K562 (cell line): ENCODE data around the gene EWSR1. TPM values are rescaled to one million over a fixed set of nuclear protein-coding genes. Genes with fewer than 3 reads are reported as not detected.
A peak's percentile ranks its signal among the peaks of the same experiment; 100 is the strongest.

Experiments used
- CBX5 ChIP-seq: IDR thresholded peaks from 2 replicates; pipeline ENCODE4 v1.6.1; 2014; ENCODE audit warnings: low read depth, borderline replicate concordance
- ETV1 ChIP-seq: fragments of 450-650 bp; conservative IDR thresholded peaks from 2 replicates; pipeline ENCODE4 v1.6.1; 2016; ENCODE audit warnings: missing genetic modification characterization, control low read depth, low read depth, missing compliant biosample characterization
- FOXP1 ChIP-seq: sonication (generic); formaldehyde crosslinking; IDR thresholded peaks from 2 replicates; pipeline ENCODE4 v1.8.0; 2022; ENCODE audit warnings: mild to moderate bottlenecking, missing genetic modification reagents
- MCM3 ChIP-seq: fragments of 450-650 bp; IDR thresholded peaks from 2 replicates; pipeline ENCODE4 v1.6.1; 2016
- MYC ChIP-seq, 2 experiments: fragments of 250-450 bp in 1 of 2; sonication (Bioruptor Pico) in 1 of 2; IDR thresholded peaks; 2 replicates each; pipeline versions ENCODE4 v1.5.1 to v1.6.1; 2012 to 2021; ENCODE audit warnings: low read depth in 2 of 2, borderline replicate concordance in 1 of 2, improper control_type of control experiment in 1 of 2, low read length in 1 of 2, mild to moderate bottlenecking in 1 of 2, moderate library complexity in 1 of 2
- NFIX ChIP-seq: fragments of 250-450 bp; sonication (Bioruptor Pico); IDR thresholded peaks from 2 replicates; pipeline ENCODE4 v1.4.0; 2020; ENCODE audit warnings: low read depth, mild to moderate bottlenecking, moderate library complexity
- NR3C1 ChIP-seq: sonication (generic); formaldehyde crosslinking; IDR thresholded peaks from 2 replicates; pipeline ENCODE4 v1.8.1; 2022; ENCODE audit warnings: missing genetic modification reagents
- POLR2B ChIP-seq: fragments of 450-650 bp; IDR thresholded peaks from 2 replicates; pipeline ENCODE4 v1.6.1; 2018; ENCODE audit warnings: low read depth; ENCODE audit not compliant: partially characterized antibody
- ZNF212 ChIP-seq: fragments of 450-650 bp; formaldehyde crosslinking; IDR thresholded peaks from 2 replicates; pipeline ENCODE4 v1.4.0; 2020; ENCODE audit warnings: mild to moderate bottlenecking
- polyA plus RNA-seq, 8 experiments: library from polyadenylated mRNA; depleted of rRNA in 4 of 8; stranded (reverse) in 5 of 8; unstranded in 3 of 8; fragments of >200 nt; fragmentation: Nextera tagmentation in 2 of 8; fragmentation: Illumina TruSeq in 1 of 8; extraction: Ambion mirVana in 2 of 8; extraction: Trizol in 1 of 8; gene quantifications; 2 replicates each; pipeline versions ENCODE4 v1.2.1 to v1.2.3, GENCODE V29; 2011 to 2014; ENCODE audit warnings: inconsistent platforms in 1 of 8, missing spikeins in 1 of 8
- total RNA-seq, 7 experiments: library from RNA; depleted of rRNA in 6 of 7; stranded (reverse); fragments of >200 nt in 6 of 7; fragmentation: Illumina TruSeq in 2 of 7; extraction: Trizol in 2 of 7; gene quantifications; 2 replicates each; pipeline versions ENCODE4 v1.2.1 to v1.2.3, GENCODE V29; 2011 to 2021; ENCODE audit warnings: low replicate concordance in 1 of 7
- TF ChIP-seq, protein P1 (sequence below): fragments of 250-450 bp; sonication (Bioruptor Pico); IDR thresholded peaks from 2 replicates; pipeline ENCODE4 v1.5.0; 2020; ENCODE audit warnings: mild to moderate bottlenecking
- TF ChIP-seq, protein P2 (sequence below): sonication (generic); IDR thresholded peaks from 2 replicates; pipeline ENCODE4 v1.6.1; 2016
- TF ChIP-seq, protein P3 (sequence below): fragments of 450-650 bp; formaldehyde crosslinking; conservative IDR thresholded peaks from 2 replicates; pipeline ENCODE4 v1.4.0; 2022; ENCODE audit warnings: mild to moderate bottlenecking, missing genetic modification characterization
- TF ChIP-seq, protein P4 (sequence below), 2 experiments: fragments of 450-650 bp; IDR thresholded peaks; 2 replicates each; pipeline ENCODE4 v1.6.1; 2016; ENCODE audit warnings: mild to moderate bottlenecking in 2 of 2, borderline replicate concordance in 1 of 2, low read depth in 1 of 2, moderate library complexity in 1 of 2

EWSR1 gene
- total and polyA plus RNA-seq, 9 of the 15 experiments (the other 6 are each of a cell fraction or from before 2014, with no cell fraction given) = 83.3 to 450 (median 239) TPM

DNA sequence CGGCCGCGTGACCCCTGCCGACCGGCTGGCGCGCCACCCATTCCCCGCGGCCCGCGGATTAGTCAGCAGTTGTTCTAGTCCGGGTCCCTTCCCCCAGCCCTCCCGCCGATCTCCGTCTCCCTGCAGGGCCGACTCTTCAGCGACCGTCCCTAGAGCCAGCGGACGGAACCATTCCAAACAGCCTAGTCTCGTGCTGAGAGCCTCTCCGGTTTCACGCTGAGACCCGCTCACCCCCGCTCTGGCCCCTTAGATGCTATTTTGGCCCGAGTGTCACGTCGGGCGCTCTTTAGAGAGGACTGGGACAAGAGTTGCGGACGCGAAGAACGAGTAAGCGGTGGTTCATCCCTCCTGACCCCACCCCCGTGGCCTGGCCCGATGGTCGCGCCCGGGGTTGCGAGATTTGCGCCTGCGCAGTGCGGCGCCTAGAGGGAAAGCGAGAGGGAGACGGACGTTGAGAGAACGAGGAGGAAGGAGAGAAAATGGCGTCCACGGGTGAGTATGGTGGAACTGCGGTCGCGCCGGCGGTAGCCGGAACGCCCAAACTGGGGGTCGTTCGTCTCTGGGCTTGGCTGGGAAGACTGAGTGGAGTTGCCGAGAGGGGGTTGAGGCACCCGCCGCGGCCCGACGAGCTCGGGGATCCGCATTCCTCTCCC is at the start of gene EWSR1, which contains the start of gene RHBDD3 (continued):
- TF ChIP-seq, protein P1, sequence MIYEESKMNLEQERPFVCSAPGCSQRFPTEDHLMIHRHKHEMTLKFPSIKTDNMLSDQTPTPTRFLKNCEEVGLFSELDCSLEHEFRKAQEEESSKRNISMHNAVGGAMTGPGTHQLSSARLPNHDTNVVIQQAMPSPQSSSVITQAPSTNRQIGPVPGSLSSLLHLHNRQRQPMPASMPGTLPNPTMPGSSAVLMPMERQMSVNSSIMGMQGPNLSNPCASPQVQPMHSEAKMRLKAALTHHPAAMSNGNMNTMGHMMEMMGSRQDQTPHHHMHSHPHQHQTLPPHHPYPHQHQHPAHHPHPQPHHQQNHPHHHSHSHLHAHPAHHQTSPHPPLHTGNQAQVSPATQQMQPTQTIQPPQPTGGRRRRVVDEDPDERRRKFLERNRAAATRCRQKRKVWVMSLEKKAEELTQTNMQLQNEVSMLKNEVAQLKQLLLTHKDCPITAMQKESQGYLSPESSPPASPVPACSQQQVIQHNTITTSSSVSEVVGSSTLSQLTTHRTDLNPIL (CRISPR knock-in tag) = no peak
- TF ChIP-seq ZNF212 (CRISPR knock-in tag) = no peak
- TF ChIP-seq, protein P2, sequence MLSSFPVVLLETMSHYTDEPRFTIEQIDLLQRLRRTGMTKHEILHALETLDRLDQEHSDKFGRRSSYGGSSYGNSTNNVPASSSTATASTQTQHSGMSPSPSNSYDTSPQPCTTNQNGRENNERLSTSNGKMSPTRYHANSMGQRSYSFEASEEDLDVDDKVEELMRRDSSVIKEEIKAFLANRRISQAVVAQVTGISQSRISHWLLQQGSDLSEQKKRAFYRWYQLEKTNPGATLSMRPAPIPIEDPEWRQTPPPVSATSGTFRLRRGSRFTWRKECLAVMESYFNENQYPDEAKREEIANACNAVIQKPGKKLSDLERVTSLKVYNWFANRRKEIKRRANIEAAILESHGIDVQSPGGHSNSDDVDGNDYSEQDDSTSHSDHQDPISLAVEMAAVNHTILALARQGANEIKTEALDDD = peak; percentile 35; the same call in 1 of the 2 replicates
- TF ChIP-seq, protein P3, sequence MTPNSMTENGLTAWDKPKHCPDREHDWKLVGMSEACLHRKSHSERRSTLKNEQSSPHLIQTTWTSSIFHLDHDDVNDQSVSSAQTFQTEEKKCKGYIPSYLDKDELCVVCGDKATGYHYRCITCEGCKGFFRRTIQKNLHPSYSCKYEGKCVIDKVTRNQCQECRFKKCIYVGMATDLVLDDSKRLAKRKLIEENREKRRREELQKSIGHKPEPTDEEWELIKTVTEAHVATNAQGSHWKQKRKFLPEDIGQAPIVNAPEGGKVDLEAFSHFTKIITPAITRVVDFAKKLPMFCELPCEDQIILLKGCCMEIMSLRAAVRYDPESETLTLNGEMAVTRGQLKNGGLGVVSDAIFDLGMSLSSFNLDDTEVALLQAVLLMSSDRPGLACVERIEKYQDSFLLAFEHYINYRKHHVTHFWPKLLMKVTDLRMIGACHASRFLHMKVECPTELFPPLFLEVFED = no peak
- no peak for TF ChIP-seq MCM3
- TF ChIP-seq FOXP1 (CRISPR knock-in tag) = peak; percentile 12; the same call in 1 of the 2 replicates
- TF ChIP-seq ETV1 (tag) = no peak
- TF ChIP-seq NR3C1 = no peak
- TF ChIP-seq NFIX (CRISPR knock-in tag) = no peak
- peak; percentile 88 for TF ChIP-seq MYC (IDR thresholded peaks at IDR 0.05; ENCODE audit: low read depth, low read length)
- no peak for TF ChIP-seq MYC (CRISPR knock-in tag; IDR thresholded peaks at IDR 0.05; ENCODE audit: borderline replicate concordance, low read depth)
- TF ChIP-seq POLR2B = peak; percentile 86
- TF ChIP-seq, protein P4, sequence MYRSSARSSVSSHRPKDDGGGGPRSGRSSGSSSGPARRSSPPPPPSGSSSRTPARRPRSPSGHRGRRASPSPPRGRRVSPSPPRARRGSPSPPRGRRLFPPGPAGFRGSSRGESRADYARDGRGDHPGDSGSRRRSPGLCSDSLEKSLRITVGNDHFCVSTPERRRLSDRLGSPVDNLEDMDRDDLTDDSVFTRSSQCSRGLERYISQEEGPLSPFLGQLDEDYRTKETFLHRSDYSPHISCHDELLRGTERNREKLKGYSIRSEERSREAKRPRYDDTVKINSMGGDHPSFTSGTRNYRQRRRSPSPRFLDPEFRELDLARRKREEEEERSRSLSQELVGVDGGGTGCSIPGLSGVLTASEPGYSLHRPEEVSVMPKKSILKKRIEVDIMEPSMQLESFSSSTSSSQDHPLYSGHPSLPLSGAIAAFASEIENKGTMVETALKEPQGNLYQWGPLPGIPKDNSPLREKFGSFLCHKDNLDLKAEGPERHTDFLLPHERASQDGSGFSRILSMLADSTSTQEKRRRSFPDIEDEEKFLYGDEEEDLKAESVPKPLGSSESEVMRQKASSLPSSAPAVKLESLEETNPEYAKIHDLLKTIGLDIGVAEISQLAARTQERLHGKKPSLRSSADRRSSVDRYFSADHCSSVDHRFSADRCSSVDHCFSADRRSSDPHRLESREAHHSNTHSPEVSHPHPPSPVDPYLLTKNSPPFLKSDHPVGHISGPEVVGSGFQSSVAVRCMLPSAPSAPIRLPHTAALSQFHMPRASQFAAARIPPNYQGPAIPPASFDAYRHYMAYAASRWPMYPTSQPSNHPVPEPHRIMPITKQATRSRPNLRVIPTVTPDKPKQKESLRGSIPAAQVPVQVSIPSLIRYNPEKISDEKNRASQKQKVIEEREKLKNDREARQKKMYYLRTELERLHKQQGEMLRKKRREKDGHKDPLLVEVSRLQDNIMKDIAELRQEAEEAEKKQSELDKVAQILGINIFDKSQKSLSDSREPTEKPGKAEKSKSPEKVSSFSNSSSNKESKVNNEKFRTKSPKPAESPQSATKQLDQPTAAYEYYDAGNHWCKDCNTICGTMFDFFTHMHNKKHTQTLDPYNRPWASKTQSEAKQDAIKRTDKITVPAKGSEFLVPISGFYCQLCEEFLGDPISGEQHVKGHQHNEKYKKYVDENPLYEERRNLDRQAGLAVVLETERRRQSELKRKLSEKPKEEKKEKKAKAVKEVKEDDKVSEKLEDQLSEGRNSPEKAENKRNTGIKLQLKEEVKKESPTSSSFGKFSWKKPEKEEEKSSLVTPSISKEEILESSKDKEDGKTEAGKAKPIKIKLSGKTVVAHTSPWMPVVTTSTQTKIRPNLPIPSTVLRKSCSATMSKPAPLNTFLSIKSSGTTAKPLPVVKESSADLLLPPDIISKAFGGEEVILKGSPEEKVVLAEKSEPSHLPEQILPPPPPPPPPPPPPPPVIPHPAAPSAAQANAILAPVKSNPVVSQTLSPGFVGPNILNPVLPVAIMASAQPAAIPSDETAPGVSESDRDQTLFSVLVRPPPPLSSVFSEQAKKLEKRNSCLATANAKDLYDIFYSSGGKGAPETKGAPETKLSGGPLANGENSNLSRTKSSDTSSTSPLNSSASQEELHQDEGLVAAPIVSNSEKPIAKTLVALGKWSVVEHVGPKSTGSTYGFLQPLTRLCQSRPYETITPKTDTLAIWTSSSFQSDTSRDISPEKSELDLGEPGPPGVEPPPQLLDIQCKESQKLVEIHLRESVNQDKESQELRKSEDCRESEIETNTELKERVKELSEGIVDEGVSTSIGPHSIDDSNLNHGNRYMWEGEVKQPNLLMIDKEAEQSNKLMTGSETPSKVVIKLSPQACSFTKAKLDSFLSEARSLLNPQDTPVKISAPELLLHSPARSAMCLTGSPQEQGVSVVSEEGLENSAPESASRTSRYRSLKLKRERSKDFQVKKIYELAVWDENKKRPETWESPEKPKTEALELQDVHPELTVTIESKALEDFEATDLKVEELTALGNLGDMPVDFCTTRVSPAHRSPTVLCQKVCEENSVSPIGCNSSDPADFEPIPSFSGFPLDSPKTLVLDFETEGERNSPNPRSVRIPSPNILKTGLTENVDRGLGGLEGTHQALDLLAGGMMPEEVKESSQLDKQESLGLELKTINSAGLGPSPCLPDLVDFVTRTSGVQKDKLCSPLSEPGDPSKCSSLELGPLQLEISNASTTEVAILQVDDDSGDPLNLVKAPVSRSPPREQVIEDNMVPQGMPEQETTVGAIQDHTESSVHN (IDR thresholded peaks at IDR 0.05; ENCODE audit: borderline replicate concordance in 1 of 2, low read depth in 1 of 2) = no peak
- no peak for TF ChIP-seq CBX5
